ENCODE measurements around the gene CS.

The CS gene

DNA sequence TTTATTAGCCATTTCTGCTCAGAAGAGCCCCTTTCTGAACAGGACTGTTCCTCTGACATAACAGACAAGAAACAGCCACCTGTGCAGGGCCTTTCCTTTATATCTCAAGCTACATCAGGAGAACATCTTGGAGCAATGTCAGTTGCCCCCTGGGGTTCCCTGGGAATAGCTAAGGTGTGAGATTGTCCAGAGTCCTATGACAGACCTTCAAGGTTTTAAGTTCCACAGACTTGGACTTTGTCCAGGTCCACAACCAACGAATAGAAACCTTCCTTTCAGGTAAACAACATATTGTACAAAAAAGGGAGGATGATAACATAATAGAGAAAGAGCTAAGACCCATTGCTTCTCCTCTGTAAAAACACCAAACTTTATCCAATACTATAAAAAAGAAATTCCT is 41.5 kb upstream of the CS start:
- Histone ChIP-seq H4K20me1 (ENCODE audit: insufficient read depth, low read length) (no peaks in the 10 kb centered on the region), H3K4me2 (ENCODE audit: low read length) (no peak overlapping the region), H3K36me3 (replicated peaks; ENCODE audit: low read depth, low read length) (peaks cover 6% of the 10 kb centered on the region), H3K9me3 (ENCODE audit: insufficient read depth, low read length) (no peaks in the 10 kb centered on the region), H3K4me3 (ENCODE audit: low read length) (no peak overlapping the region), H3K9ac (ENCODE audit: low read length) (no peak overlapping the region), H3K27me3 (ENCODE audit: low read depth, low read length) (no peaks in the 10 kb centered on the region), H2AFZ (ENCODE audit: low read depth, low read length) (no peak overlapping the region), H3K4me1 (ENCODE audit: low read length) (peaks cover 24% of the 10 kb centered on the region), H3K27ac (ENCODE audit: low read length) (no peak overlapping the region), H3K79me2 (ENCODE audit: low read length) (no peaks in the 10 kb centered on the region)
- TF ChIP-seq, protein P1, sequence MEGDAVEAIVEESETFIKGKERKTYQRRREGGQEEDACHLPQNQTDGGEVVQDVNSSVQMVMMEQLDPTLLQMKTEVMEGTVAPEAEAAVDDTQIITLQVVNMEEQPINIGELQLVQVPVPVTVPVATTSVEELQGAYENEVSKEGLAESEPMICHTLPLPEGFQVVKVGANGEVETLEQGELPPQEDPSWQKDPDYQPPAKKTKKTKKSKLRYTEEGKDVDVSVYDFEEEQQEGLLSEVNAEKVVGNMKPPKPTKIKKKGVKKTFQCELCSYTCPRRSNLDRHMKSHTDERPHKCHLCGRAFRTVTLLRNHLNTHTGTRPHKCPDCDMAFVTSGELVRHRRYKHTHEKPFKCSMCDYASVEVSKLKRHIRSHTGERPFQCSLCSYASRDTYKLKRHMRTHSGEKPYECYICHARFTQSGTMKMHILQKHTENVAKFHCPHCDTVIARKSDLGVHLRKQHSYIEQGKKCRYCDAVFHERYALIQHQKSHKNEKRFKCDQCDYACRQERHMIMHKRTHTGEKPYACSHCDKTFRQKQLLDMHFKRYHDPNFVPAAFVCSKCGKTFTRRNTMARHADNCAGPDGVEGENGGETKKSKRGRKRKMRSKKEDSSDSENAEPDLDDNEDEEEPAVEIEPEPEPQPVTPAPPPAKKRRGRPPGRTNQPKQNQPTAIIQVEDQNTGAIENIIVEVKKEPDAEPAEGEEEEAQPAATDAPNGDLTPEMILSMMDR (IDR thresholded peaks at IDR 0.05; ENCODE audit: low read depth, low read length), result no peak
- no peak for TF ChIP-seq EZH2phosphoT487 (IDR thresholded peaks at IDR 0.05; ENCODE audit: low read depth)

DNA sequence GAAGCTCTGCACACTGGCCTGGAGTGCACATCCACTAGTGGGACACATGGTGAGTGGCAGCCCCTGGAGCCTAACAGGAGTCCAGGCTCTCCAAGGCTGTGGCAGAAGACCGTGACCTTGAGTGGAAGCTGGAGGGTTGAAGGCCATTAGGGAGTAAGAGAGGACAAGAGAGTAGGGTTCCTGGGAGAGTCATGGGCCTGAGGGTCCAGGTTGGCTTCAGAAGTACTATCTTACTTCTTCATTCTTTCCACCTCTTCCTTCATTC is 39.0 kb upstream of the CS start:
- no peaks in the 10 kb centered on the region for H3K27me3 ChIP-seq (ENCODE audit: low read depth, low read length)
- TF ChIP-seq, protein P1 (IDR thresholded peaks at IDR 0.05; ENCODE audit: low read depth, low read length), result no peak
- no peak for TF ChIP-seq EZH2phosphoT487 (IDR thresholded peaks at IDR 0.05; ENCODE audit: low read depth)
- H3K4me3 ChIP-seq (ENCODE audit: low read length), result no peak overlapping the region
- peaks cover 3% of the 10 kb centered on the region for H3K36me3 ChIP-seq (replicated peaks; ENCODE audit: low read depth, low read length)
- H3K79me2 ChIP-seq (ENCODE audit: low read length), result peaks cover 4% of the 10 kb centered on the region; the same call in 1 of the 2 replicates
- no peak overlapping the region for H2AFZ ChIP-seq (ENCODE audit: low read depth, low read length)
- H3K9me3 ChIP-seq (ENCODE audit: insufficient read depth, low read length), result no peaks in the 10 kb centered on the region
- H4K20me1 ChIP-seq (ENCODE audit: insufficient read depth, low read length), result no peaks in the 10 kb centered on the region
- H3K27ac ChIP-seq (ENCODE audit: low read length), result peak overlapping the region; percentile 19; the same call in 1 of the 2 replicates
- H3K9ac ChIP-seq (ENCODE audit: low read length), result no peak overlapping the region
- H3K4me2 ChIP-seq (ENCODE audit: low read length), result peak overlapping the region; percentile 51
- peaks cover 38% of the 10 kb centered on the region for H3K4me1 ChIP-seq (ENCODE audit: low read length)

DNA sequence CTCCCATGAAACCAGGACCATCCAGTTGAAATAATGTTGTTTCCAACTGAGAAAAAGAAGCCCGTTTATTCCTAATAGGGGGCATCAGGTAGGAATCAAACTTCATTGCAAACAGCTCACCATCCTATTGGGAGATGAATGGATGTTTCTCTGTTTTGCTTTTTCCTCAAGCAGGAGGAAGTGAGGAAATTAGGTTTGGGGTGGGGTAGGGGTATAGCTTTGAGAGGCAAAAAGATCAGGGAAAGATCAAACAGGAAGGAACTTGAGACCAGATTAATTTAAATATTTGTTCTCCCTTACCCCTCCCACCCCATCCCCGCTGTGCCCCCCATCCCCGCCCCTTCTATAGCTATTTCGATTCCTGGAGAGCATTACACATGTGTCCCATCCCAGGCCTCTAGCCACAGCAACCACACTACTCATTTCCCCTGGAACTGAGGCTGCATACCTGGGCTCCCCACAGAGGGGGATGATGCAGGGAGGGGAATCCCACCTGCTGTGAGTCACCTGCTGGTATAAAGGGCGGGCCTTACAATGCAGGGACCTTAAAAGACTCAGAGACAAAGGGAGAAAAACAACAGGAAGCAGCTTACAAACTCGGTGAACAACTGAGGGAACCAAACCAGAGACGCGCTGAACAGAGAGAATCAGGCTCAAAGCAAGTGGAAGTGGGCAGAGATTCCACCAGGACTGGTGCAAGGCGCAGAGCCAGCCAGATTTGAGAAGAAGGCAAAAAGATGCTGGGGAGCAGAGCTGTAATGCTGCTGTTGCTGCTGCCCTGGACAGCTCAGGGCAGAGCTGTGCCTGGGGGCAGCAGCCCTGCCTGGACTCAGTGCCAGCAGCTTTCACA is 38.4 kb upstream of the CS start, which contains the start of gene IL23A:
Gene IL23A (plus strand): TSS at position 577 of the 850 bp plus-strand sequence. CDS start 161 bp downstream, at position 738.
- no peaks in the 10 kb centered on the region for H4K20me1 ChIP-seq (ENCODE audit: insufficient read depth, low read length)
- H3K36me3 ChIP-seq (replicated peaks; ENCODE audit: low read depth, low read length), result peaks cover 3% of the 10 kb centered on the region
- peak within 1 kb of the TSS; percentile 51 for H3K4me2 ChIP-seq (ENCODE audit: low read length)
- H3K27ac ChIP-seq (ENCODE audit: low read length), result peak within 1 kb of the TSS; percentile 34; the same call in 1 of the 2 replicates
- H3K9ac ChIP-seq (ENCODE audit: low read length), result 0 out of 2 replicates have a peak within 1 kb of the TSS, but pooled peaks have one; percentile 11
- TF ChIP-seq EZH2phosphoT487 (IDR thresholded peaks at IDR 0.05; ENCODE audit: low read depth), result no peak
- TF ChIP-seq, protein P1 (IDR thresholded peaks at IDR 0.05; ENCODE audit: low read depth, low read length), result no peak
- H3K4me3 ChIP-seq (ENCODE audit: low read length), result peak within 1 kb of the TSS; percentile 21; the same call in 1 of the 2 replicates
- H3K79me2 ChIP-seq (ENCODE audit: low read length), result peaks cover 4% of the 10 kb centered on the region; the same call in 1 of the 2 replicates
- peaks cover 38% of the 10 kb centered on the region for H3K4me1 ChIP-seq (ENCODE audit: low read length)
- H3K9me3 ChIP-seq (ENCODE audit: insufficient read depth, low read length), result no peaks in the 10 kb centered on the region
- no peaks in the 10 kb centered on the region for H3K27me3 ChIP-seq (ENCODE audit: low read depth, low read length)
- H2AFZ ChIP-seq (ENCODE audit: low read depth, low read length), result peak within 1 kb of the TSS; percentile 74

DNA sequence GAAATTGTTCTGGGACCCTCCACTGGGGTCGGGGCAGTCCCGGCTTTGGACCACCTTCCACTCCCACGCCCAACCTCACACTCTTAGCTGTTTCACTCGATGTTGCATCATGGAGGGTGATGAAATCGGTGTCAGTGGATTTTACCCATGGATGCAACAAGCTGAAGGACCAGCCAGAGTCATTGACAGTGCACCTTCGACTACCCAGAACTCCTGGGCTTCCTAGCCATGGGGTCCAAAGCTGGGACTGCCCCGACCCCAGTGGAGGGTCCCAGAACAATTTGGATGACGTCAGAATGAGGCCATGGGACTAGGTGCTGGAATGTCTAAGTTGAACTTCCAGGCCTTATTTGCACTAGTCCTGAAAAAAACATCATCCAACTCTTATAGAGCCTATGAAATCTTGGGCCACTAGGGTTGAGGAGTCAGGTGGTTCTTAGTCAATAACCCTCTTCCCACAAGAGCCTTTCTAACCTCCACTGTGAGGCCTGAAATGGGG is 37.7 kb upstream of the CS start:
- peak overlapping the region; percentile 68; the same call in 1 of the 2 replicates for H2AFZ ChIP-seq (ENCODE audit: low read depth, low read length)
- no peaks in the 10 kb centered on the region for H4K20me1 ChIP-seq (ENCODE audit: insufficient read depth, low read length)
- H3K4me2 ChIP-seq (ENCODE audit: low read length), result peak overlapping the region; percentile 51
- no peaks in the 10 kb centered on the region for H3K36me3 ChIP-seq (replicated peaks; ENCODE audit: low read depth, low read length)
- H3K27ac ChIP-seq (ENCODE audit: low read length), result peak overlapping the region; percentile 34; the same call in 1 of the 2 replicates
- no peaks in the 10 kb centered on the region for H3K9me3 ChIP-seq (ENCODE audit: insufficient read depth, low read length)
- H3K4me1 ChIP-seq (ENCODE audit: low read length), result peaks cover 41% of the 10 kb centered on the region
- H3K9ac ChIP-seq (ENCODE audit: low read length), result no peak overlapping the region
- H3K27me3 ChIP-seq (ENCODE audit: low read depth, low read length), result no peaks in the 10 kb centered on the region
- no peak for TF ChIP-seq EZH2phosphoT487 (IDR thresholded peaks at IDR 0.05; ENCODE audit: low read depth)
- TF ChIP-seq, protein P1 (IDR thresholded peaks at IDR 0.05; ENCODE audit: low read depth, low read length), result no peak
- no peak overlapping the region for H3K4me3 ChIP-seq (ENCODE audit: low read length)
- peaks cover 8% of the 10 kb centered on the region for H3K79me2 ChIP-seq (ENCODE audit: low read length)

All from OCI-LY3 (cell line).